ENCODE data around the gene SLC8B1. TPM values are rescaled to one million over a fixed set of nuclear protein-coding genes. Genes with fewer than 3 reads are reported as not detected.

SLC8B1 gene
- total RNA-seq, 1 experiment from 2014 or later = 19.2 TPM

GRCh38 chr12:113329022-113329790 lies 5.7 kb downstream of the SLC8B1 start:
- in situ Hi-C loops (cut with HindIII; ENCODE audit: low sequenced_read_pairs) = no loop called here
- DNase-seq (ENCODE audit: low spot score) = no peak

DNA sequence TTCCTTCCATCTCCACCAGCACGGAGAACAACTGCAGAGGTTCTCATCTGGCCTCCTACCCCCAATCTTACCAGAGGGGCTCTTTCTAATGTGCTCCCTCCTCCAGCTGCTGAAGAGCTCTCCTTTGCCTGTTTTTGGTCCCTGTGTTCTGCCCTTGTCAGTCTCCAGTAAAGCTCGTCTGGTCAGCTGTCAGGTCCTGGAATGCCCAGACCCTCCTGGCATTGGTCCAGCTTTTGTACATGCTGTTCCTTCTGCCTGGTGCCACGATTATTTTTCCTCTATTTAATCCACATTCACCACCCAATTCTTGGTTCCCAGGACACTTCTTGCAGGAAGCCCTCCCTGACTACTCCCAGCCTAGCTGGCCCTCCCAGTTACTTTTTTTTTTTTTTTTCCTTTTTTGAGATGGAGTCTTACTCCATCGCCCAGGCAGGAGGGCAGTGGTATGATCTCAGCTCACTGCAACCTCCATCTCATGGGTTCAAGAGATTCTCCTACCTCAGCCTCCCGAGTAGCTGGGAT lies 6.5 kb downstream of the SLC8B1 start:
- DNase-seq (ENCODE audit: low spot score) = no peak

DNA sequence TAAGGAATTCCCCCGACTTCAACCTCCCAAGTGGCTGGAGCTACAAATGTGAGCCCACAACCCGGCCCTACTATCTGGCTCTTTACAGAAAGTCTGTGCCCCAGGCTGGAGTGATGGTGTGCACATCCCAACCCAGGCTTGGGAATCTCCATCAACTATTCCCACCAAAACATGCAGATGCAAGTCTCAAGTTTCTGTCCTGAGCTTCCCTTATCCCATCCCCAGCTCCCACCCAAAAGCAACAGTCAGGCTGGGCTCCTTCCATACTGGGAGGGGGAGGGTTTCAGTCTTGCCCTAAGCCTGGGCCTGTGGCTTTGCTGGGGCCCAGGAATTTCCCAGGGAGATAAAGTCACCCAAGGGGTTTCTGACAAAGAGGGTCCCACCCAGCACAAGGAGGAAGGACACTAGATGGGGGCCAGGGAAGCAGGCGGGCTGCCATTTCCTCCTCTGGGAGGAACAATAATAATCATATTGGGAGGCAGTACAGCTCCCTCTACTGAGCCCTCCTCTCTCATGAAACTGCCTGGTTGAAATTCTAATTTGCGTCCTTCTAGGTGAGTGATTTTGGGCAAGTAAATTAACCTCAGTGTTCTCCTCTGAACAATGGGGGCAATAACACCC lies 8.0 kb downstream of the SLC8B1 start:
- in situ Hi-C loops (cut with HindIII; ENCODE audit: low sequenced_read_pairs) = no loop called here
- no peak for DNase-seq (ENCODE audit: low spot score)

More for the DNA sequence above, 6.5 kb downstream of the SLC8B1 start:
- in situ Hi-C loops (cut with HindIII; ENCODE audit: low sequenced_read_pairs) = no loop called here

DNA sequence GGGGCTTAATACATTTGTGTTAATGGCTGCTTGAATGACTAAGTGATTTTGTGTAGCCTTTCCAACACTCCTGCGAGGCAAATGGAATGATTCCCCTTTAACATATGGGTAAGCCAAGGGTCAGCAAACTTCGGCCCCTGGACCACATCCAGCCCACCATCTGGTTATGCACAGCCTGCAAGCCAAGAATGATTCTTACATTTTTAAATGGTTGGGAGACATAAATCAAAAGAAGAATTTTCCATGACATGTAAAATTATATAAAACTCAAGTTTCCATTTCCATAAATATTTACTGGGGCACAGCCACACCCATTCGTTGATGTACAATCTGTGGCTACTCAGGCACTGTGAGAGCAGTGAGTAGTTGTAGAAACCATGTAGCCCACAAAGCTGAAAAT lies 9.0 kb downstream of the SLC8B1 start:
- peak; percentile 31 for DNase-seq (ENCODE audit: low spot score)
- in situ Hi-C loops (cut with HindIII; ENCODE audit: low sequenced_read_pairs) = no loop called here

DNA sequence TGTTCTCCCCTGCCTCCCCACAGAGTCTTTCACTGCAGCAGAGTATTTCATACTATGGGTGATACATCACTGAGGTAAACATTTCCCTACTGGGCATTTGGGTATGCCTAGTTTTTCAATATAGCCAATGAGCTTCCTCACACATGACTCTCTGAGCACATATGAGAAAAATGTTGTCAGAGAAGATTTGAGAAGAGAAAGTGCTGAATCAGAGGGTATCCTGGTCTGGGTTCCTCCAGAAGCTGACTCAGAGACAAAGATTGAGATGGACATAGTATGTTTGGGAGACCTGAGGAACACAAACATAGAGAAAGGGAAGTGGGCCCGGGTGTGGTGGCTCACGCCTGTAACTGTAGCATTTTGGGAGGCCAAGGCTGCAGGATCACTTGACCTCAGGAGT lies 12.6 kb downstream of the SLC8B1 start:
- in situ Hi-C loops (cut with HindIII; ENCODE audit: low sequenced_read_pairs) = no loop called here
- no peak for DNase-seq (ENCODE audit: low spot score)

GRCh38 chr12:113320401-113320800 lies 14.5 kb downstream of the SLC8B1 start:
- in situ Hi-C loops (cut with HindIII; ENCODE audit: low sequenced_read_pairs) = no loop called here

GRCh38 chr12:113318900-113319628 lies 15.8 kb downstream of the SLC8B1 start:
- no peak for DNase-seq (ENCODE audit: low spot score)
- in situ Hi-C loops (cut with HindIII; ENCODE audit: low sequenced_read_pairs) = no loop called here

More at GRCh38 chr12:113320401-113320800, 14.5 kb downstream of the SLC8B1 start:
- no peak for DNase-seq (ENCODE audit: low spot score)

DNA sequence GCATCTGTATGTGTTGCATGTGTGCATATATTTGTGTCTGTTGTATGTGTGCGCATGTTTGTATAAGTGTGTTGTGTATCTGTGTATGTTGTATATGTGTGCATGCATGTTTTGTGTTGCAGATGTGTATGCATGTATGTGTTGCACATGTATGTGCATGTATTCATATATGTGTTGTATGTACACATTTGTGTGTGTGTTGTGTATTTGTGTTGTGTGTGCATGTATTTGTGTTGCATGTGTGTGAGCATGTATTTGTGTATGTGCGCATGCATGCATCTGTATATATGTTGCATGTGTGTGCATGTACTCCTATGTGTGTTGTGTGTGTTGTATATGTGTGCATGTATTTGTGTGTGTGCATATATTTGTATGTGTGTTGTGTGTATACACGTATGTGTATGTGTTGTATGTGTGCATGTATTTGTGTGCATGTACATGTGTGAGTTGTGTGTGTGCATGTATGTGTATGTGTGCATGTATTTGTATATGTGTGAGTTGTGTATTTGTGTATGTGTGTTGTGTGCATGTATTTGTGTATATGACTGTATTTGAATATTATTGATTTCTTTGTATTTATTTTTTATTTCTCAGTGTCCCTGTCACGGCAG lies 16.8 kb downstream of the SLC8B1 start:
- in situ Hi-C loops (cut with HindIII; ENCODE audit: low sequenced_read_pairs) = no loop called here
- DNase-seq (ENCODE audit: low spot score) = no peak

- DNase-seq (ENCODE audit: low spot score) = no peak
- in situ Hi-C loops (cut with HindIII; ENCODE audit: low sequenced_read_pairs) = no loop called here
Observed at GRCh38 chr12:113317122-113317521, 17.8 kb downstream of the SLC8B1 start.

GRCh38 chr12:113316155-113316554 lies 18.8 kb downstream of the SLC8B1 start:
- no peak for DNase-seq (ENCODE audit: low spot score)
- in situ Hi-C loops (cut with HindIII; ENCODE audit: low sequenced_read_pairs) = no loop called here

GRCh38 chr12:113315358-113315757 lies 19.6 kb downstream of the SLC8B1 start:
- in situ Hi-C loops (cut with HindIII; ENCODE audit: low sequenced_read_pairs) = no loop called here
- no peak for DNase-seq (ENCODE audit: low spot score)

- in situ Hi-C loops (cut with HindIII; ENCODE audit: low sequenced_read_pairs) = no loop called here
Observed at GRCh38 chr12:113314121-113314529, 20.8 kb downstream of the SLC8B1 start.

GRCh38 chr12:113310489-113310888 lies 24.4 kb downstream of the SLC8B1 start:
- in situ Hi-C loops (cut with HindIII; ENCODE audit: low sequenced_read_pairs) = no loop called here
- DNase-seq (ENCODE audit: low spot score) = no peak

More at GRCh38 chr12:113314121-113314529, 20.8 kb downstream of the SLC8B1 start:
- no peak for DNase-seq (ENCODE audit: low spot score)

- DNase-seq (ENCODE audit: low spot score) = no peak
- in situ Hi-C loops (cut with HindIII; ENCODE audit: low sequenced_read_pairs) = no loop called here
Observed at GRCh38 chr12:113306382-113306781, 28.5 kb downstream of the SLC8B1 start.

DNA sequence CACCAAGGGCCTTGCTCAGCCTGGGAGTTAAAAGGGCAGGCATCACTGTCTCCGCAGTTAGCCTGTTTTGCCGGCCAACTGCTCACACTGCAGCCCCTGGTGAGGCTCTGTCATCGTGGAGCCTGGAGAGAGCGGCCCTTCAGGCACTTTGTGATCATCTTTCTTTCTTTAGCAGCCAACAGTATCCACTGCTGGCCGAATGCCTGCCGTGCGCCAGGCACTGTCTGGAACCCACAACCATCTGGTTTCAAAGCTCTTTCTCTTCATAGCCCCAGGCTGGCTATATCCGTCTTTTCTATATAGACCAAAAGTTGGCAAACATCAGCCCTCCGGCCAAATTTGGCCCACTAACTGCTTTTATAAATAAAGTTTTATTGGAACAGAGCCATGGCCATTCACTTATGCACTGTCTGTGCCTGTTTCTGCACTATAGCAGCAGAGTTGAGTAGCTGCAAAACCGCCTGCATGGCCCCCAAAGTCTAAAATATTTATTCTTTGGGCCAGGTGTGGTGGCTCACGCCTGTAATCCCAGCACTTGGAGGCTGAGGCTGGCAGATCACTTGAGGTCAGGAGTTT lies 29.5 kb downstream of the SLC8B1 start:
- in situ Hi-C loops (cut with HindIII; ENCODE audit: low sequenced_read_pairs) = no loop called here

GRCh38 chr12:113302886-113303640 lies 31.8 kb downstream of the SLC8B1 start:
- no peak for DNase-seq (ENCODE audit: low spot score)
- in situ Hi-C loops (cut with HindIII; ENCODE audit: low sequenced_read_pairs) = no loop called here

More for the DNA sequence above, 29.5 kb downstream of the SLC8B1 start:
- DNase-seq (ENCODE audit: low spot score) = no peak

DNA sequence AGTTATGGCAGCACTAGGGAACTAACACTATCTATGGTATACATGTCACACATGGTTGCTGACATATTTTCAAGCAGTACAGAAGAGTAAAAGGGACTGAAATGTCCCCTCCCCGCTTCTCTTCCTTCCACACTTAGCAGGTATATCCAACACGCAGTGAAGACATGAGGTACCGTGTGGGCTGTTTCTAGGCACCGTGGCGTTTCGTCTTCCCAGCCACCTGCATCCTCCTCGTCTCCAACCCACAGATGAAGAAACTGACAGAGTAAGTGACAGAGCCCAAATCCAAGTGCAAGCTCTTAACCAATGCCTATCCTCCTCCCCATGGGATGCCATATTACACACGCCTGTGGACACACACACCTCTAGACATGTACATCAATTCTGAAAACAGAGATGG lies 32.4 kb downstream of the SLC8B1 start:
- in situ Hi-C loops (cut with HindIII; ENCODE audit: low sequenced_read_pairs) = no loop called here
- DNase-seq (ENCODE audit: low spot score) = no peak

DNA sequence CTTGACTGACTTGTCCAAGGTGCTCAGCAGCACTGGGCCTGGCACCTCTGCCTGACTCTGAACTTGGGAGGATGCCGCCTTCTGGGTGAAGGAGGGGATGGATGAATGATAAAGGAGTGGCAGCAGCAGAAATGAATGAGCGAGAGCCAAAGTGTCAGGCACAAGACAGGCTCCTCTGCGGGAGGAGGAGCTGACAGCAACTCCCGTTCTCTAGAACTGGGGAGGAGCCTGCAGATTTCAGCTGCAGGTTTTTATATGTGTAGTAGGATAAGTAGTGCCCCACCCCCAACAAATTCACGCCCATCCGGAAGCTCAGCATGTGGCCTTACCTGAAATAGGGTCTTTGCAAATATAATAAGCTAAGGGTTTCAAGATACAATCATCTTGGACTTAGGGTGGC lies 33.1 kb downstream of the SLC8B1 start:
- in situ Hi-C loops (cut with HindIII; ENCODE audit: low sequenced_read_pairs) = no loop called here
- no peak for DNase-seq (ENCODE audit: low spot score)
